ENCODE measurements around the gene SPOCK3.

DNA sequence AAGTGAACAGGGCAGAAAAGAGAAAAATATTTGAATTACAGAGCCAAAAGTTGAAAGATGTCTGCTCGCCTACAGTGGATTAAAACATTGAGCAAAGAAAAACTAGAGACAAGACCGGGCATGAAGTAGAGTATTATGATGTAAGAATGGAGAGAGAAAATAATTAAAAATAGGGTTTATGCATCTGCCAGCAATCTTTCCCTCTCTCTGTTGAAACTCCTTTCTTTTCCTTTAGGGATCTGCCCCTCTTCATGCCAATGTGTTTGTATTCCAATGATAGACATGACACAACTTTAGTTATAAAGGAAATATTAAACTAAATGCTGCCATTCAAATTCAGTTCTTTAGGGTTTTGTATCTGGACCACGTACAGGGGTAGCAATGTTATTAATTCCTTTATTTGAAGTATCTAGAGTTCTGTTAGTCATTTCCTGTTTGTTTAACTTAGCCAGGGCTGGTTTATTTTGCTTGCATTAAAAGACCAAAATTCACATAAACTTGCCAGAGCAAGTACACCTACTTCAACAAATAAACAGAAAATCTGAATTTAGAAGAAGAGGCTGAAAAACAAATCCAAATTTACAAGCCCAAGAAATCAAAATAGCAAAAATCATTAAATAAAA lies 202.6 kb downstream of the SPOCK3 start:
- TF ChIP-seq, protein P1, sequence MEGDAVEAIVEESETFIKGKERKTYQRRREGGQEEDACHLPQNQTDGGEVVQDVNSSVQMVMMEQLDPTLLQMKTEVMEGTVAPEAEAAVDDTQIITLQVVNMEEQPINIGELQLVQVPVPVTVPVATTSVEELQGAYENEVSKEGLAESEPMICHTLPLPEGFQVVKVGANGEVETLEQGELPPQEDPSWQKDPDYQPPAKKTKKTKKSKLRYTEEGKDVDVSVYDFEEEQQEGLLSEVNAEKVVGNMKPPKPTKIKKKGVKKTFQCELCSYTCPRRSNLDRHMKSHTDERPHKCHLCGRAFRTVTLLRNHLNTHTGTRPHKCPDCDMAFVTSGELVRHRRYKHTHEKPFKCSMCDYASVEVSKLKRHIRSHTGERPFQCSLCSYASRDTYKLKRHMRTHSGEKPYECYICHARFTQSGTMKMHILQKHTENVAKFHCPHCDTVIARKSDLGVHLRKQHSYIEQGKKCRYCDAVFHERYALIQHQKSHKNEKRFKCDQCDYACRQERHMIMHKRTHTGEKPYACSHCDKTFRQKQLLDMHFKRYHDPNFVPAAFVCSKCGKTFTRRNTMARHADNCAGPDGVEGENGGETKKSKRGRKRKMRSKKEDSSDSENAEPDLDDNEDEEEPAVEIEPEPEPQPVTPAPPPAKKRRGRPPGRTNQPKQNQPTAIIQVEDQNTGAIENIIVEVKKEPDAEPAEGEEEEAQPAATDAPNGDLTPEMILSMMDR (IDR thresholded peaks at IDR 0.05), result no peak
- TF ChIP-seq POLR2A (IDR thresholded peaks at IDR 0.05) (no peak), EP300 (IDR thresholded peaks at IDR 0.05) (no peak)

Data from ovary (tissue), 3 donors.